H1 (cell line): ENCODE data around the gene PACS1. TPM values are rescaled to one million over a fixed set of nuclear protein-coding genes. Genes with fewer than 3 reads are reported as not detected.

Experiments used
- CBX8 ChIP-seq: fragments of 300-800, 300-1000 bp; sonication (generic); IDR thresholded peaks from 2 replicates; pipeline ENCODE4 v1.7.1; 2016; ENCODE audit warnings: low read depth, low read length, borderline replicate concordance
- CTBP2 ChIP-seq: IDR thresholded peaks from 2 replicates; pipeline ENCODE4 v1.7.0; 2011; ENCODE audit warnings: borderline replicate concordance, mild to moderate bottlenecking, moderate library complexity, mixed read lengths, low read length; ENCODE audit not compliant: insufficient read depth, insufficient read length
- FOSL1 ChIP-seq: IDR thresholded peaks from 2 replicates; pipeline ENCODE4 v1.6.1; 2011; ENCODE audit warnings: mild to moderate bottlenecking, low read depth, low read length, moderate library complexity; ENCODE audit not compliant: insufficient read depth
- KDM1A ChIP-seq: fragments of 200-600, 300-600 bp; sonication (generic); IDR thresholded peaks from 2 replicates; pipeline ENCODE4 v1.7.1; 2016; ENCODE audit warnings: mild to moderate bottlenecking, low read length, borderline replicate concordance
- NRF1 ChIP-seq: IDR thresholded peaks from 2 replicates; pipeline ENCODE4 v1.6.1; 2011; ENCODE audit warnings: mild to moderate bottlenecking, low read depth, low read length, improper control_type of control experiment
- POU5F1 ChIP-seq: IDR thresholded peaks from 2 replicates; pipeline ENCODE4 v1.6.1; 2011; ENCODE audit warnings: low read depth, mild to moderate bottlenecking, low read length, moderate library complexity
- RFX5 ChIP-seq: IDR thresholded peaks from 2 replicates; pipeline ENCODE4 v1.6.1; 2011; ENCODE audit warnings: low read depth, low read length, improper control_type of control experiment, borderline replicate concordance
- SIN3A ChIP-seq, 2 experiments: IDR thresholded peaks in 1 of 2; conservative IDR thresholded peaks in 1 of 2; 2 replicates each; pipeline ENCODE4 v1.6.1; 2011 to 2012; ENCODE audit warnings: low read length in 2 of 2, improper control_type of control experiment in 1 of 2, low read depth in 1 of 2, mild to moderate bottlenecking in 1 of 2
- SIX5 ChIP-seq: IDR thresholded peaks from 2 replicates; pipeline ENCODE4 v1.6.1; 2011; ENCODE audit warnings: mild to moderate bottlenecking, low read depth, low read length
- SP1 ChIP-seq: IDR thresholded peaks from 2 replicates; pipeline ENCODE4 v1.6.1; 2011; ENCODE audit warnings: low read depth, low read length
- SP2 ChIP-seq: IDR thresholded peaks from 2 replicates; pipeline ENCODE4 v1.6.1; 2012; ENCODE audit warnings: mild to moderate bottlenecking, low read length, inconsistent platforms
- TAF7 ChIP-seq: optimal IDR thresholded peaks from 2 replicates; pipeline ENCODE3; 2011; ENCODE audit warnings: low read depth, mild to moderate bottlenecking, inconsistent platforms, low read length, moderate library complexity, borderline replicate concordance
- TBP ChIP-seq: IDR thresholded peaks from 2 replicates; pipeline ENCODE4 v1.6.1; 2011; ENCODE audit warnings: low read depth, low read length, improper control_type of control experiment
- TCF12 ChIP-seq: IDR thresholded peaks from 2 replicates; pipeline ENCODE4 v1.6.1; 2011; ENCODE audit warnings: low read depth, mild to moderate bottlenecking, low read length
- polyA plus RNA-seq, 7 experiments: library from polyadenylated mRNA; depleted of rRNA in 3 of 7; stranded (reverse) in 5 of 7; unstranded in 2 of 7; fragments of >200 nt in 5 of 7; fragments of 200-250 nt in 2 of 7; gene quantifications; 1 replicate in 5 of 7; 2 replicates in 1 of 7; 4 replicates in 1 of 7; pipeline versions ENCODE4 v1.2.1 to v1.2.3, GENCODE V29; 2011 to 2013; ENCODE audit warnings: missing spikeins in 2 of 7, mixed read lengths in 2 of 7
- total RNA-seq: library from RNA; stranded (reverse); fragmentation: NEBNext Ultra II Directional; extraction: Animal tissue kit (Norgen Biotek cat#: 25700); gene quantifications from 2 replicates; pipeline ENCODE4 v1.2.1, GENCODE V29; 2021

PACS1 gene
- total and polyA plus RNA-seq, 2 of the 8 experiments (the other 6 are each of a cell fraction or from before 2014, with no cell fraction given), result 11.5 to 36.0 TPM

- TF ChIP-seq KDM1A (no peak), FOSL1 (no peak), SIN3A (conservative IDR thresholded peaks at IDR 0.05 in 1 of 2, IDR thresholded peaks at IDR 0.05 in 1 of 2; ENCODE audit: low read depth in 1 of 2, low read length in 2 of 2) (no peak), CTBP2 (no peak), SP2 (no peak), TBP (no peak), CBX8 (no peak), POU5F1 (no peak), TCF12 (no peak), RFX5 (no peak), TAF7 (no peak), SIX5 (no peak), SP1 (no peak), NRF1 (no peak)
- TF ChIP-seq, all 59 proteins: peak for 0
These were observed 76.0 kb downstream of the PACS1 start (continued) for GRCh38 chr11:66146074-66146473.
